Gastrocnemius medialis (tissue), 4 donors: ENCODE data around the gene LAMB1.

ENCODE experiments used
- POLR2A ChIP-seq, 2 donors: fragments of 450-650 bp; IDR thresholded peaks; one replicate each; pipeline ENCODE4 v1.6.1; 2017; ENCODE audit warnings: antibody characterized with exemption in 2 of 2, mild to moderate bottlenecking in 2 of 2, moderate library complexity in 2 of 2
- TF ChIP-seq, protein P1 (sequence below), 5 experiments: fragments of 450-650 bp in 3 of 5; fragments of 200-600 bp in 2 of 5; sonication (generic) in 2 of 5; IDR thresholded peaks in 4 of 5; conservative IDR thresholded peaks in 1 of 5; 1 replicate in 4 of 5; 2 replicates in 1 of 5; pipeline ENCODE4 v1.5.1; 2016 to 2019; ENCODE audit warnings: antibody characterized with exemption in 5 of 5, mild to moderate bottlenecking in 3 of 5, moderate library complexity in 3 of 5

DNA sequence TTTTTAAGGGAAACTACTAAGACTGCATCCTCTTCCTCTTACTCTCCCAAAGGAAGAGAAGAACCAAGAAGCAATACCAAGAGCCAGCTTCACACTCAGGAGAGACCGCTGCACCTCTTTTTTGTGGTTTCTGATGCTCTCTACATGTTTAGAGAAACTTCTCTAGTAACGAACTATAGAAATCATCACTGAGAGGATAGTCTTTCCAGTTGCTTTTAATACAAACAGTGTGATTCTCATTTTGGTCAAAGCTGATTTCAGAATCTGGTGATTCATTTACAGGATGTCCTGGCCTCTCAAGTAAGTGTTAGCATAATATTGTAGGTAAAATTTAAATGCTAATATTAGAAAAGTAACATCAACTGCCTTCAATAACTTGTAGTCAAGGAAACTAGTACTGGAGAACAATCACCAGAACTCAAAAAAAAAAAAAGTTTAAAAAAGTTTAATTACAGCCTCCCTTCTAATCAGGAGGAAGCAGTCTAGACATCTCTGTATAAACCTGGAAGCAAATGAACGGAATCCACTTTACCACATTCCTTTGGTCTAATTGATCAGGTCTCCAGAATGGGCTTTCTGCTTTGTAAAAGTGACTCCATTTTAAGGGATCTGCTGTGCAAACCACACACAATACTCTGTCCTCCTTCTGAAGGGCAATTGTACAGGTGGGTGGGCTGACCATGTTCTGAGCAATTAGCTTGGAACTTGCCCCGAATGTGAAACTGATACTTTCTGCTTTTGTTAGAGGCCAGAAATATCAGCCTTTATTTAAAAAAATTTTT is 3.0 kb downstream of the LAMB1 start:
- TF ChIP-seq POLR2A (IDR thresholded peaks at IDR 0.05) = no peak
- TF ChIP-seq, protein P1, sequence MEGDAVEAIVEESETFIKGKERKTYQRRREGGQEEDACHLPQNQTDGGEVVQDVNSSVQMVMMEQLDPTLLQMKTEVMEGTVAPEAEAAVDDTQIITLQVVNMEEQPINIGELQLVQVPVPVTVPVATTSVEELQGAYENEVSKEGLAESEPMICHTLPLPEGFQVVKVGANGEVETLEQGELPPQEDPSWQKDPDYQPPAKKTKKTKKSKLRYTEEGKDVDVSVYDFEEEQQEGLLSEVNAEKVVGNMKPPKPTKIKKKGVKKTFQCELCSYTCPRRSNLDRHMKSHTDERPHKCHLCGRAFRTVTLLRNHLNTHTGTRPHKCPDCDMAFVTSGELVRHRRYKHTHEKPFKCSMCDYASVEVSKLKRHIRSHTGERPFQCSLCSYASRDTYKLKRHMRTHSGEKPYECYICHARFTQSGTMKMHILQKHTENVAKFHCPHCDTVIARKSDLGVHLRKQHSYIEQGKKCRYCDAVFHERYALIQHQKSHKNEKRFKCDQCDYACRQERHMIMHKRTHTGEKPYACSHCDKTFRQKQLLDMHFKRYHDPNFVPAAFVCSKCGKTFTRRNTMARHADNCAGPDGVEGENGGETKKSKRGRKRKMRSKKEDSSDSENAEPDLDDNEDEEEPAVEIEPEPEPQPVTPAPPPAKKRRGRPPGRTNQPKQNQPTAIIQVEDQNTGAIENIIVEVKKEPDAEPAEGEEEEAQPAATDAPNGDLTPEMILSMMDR (IDR thresholded peaks at IDR 0.05 in 4 of 5, conservative IDR thresholded peaks at IDR 0.05 in 1 of 5) = no peak
